ENCODE data around the gene MORN5. TPM values are rescaled to one million over a fixed set of nuclear protein-coding genes. Genes with fewer than 3 reads are reported as not detected.

MORN5 gene
- polyA plus RNA-seq, 1 donor = not detected

DNA sequence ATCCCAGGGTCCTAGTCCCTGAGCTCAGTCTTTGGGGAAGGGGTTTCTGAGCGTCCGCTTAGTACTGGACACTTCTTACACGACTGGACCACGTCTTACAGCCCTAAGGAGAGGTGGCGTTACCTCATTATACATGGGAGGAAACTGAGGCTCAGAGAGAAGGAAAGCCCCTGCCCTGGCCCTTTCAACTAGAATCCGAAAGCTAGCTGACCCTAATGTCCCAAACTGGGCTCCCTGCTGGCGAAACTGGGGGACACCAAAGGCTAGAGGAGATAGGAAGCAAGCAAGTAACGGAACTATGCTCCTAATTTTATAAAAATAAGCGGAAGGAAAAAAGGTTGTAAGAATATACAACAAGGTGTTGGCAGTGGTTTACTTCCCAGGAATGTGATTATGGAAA is 54.8 kb downstream of the MORN5 start:
- no peak for DNase-seq (ENCODE audit: low read depth)

DNA sequence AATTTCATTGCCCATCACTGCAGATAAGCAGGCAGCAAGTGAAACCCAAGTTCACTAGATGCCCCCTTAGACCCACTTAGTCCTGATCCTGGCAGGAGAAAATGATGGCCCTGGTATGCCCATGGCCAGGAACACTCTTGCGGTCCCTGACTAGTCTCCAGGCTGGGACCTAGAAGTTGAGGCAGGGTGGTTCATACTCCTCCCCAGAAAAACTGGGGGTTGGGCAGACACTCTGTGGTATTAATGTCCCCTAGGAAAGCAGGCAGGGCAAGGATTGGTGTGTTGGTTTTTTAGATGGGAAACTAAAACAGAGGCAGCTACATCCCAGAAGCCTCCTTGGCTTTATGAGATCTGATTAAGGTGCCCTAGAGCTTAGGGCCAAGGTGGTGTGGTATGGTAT is 56.0 kb downstream of the MORN5 start:
- no peak for DNase-seq (ENCODE audit: low read depth)

DNA sequence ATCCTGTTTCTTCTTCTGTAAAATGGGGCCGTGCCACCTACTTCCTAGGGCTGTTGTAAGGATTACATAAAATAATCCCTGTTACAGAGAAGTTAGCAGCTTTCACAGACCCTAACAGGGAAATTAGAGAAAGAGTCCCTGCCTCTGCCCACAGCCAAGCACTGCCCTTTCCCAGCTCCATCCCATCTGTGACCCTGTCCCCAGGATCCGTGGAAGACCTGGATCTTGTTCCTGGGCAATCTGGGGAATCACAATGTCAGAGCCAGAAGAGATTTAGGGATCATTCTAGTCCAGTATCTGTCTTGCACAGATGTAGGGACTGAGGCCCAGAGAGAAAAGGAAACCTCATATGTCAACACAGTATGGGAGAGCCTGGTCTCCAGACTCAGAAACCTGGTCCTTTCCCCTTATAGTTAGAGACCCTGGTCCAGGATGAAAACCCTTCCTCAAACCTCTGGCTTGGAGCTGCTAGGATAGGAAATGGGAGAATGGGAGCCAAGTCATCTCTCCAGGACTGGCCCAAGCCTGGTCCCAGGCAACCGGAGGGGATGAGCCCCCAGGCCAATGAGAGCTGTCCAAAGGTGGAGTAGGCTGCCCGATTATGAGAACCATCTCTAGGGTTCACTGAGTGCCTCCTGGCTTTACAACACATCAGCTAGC is 56.6 kb downstream of the MORN5 start:
- no peak for DNase-seq (ENCODE audit: low read depth)

DNA sequence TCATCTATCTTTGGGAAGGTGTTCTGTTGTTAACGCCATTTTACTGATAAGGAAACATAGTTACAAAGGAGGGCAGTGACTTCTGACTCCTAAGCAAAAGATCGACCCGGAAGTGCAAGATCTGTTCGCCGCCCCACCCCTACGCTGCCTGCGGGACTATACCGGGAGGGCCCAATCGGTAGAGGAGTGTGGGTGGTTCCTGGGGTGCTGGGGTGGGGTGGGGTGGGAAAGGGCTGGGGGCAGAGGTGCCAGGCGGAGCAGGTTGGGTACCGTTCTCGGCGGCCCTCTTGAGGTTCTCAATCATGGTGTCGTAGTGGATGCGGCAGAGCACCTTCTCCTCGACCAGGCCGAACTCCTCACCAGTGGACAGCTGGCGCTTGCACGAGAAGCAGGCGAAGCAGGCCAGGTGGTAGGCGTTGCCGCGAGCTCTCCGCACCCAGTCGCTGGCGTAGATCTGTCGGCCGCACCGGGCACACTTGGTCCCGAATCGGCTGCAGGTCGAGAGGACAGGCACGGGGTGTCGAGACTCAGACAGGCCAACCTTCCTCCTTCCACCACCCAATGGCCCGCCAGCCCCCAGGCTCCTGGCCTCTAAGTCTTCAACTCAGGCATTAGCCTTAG is 57.2 kb downstream of the MORN5 start:
- no peak for DNase-seq (ENCODE audit: low read depth)

DNA sequence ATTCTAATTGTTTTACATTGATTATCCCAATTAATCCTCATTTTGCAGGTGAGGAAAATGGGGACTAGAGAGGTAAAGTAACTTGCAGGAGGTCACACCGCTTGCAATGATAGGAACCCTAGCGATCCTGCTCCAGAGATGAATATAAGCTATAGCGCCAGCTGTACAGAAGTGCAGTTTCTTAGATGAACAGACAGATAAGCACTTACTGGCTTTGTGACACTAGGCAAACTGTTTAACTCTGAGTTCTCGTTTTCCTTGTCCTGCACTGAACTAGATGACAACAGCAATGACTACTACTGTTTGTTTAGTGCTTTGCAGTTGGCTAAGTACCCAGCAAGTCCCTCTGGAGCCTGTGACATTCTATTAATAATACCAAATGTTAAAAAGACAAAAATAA is 57.9 kb downstream of the MORN5 start:
- no peak for DNase-seq (ENCODE audit: low read depth)

DNA sequence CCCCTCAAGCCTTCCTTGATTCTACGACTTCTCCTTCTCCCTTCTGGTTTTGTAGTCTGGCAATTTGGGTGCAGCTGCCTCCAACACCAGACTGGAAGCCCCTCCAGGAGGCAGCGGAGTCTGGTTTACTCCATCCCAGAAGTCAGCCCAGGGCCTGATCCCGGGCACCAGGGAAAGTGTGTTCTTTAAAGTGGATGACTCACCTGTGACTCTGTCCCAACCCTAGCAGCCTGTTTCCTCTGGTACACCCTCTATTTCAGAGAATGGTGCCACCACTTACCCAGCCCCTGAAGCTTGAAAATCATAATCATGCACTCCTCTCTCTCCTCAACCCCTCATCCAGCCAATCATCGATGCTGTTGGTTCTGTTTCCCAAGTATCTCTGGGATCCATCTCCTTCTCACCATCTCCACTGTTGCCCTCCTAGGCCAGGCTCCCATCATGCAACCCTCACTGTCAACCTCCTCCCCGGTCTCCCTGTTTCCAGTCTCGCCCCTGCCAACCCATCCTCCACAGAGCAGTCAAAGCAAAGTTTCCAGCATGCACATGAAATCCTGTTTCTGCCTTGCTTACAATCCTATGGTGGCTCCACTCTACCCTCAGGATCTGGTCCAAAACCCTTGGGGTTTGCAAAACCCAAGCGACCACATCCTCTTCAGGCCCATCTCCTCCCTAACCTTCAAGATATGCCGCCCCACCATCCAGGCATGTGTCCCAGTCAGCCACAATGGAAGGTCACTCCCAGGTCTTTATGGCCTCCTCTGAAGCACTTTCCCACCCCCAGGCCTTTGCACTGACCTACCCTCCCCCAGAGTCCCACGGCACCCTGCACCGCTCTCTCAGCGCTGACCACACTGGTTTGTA is 58.6 kb downstream of the MORN5 start:
- no peak for DNase-seq (ENCODE audit: low read depth)

DNA sequence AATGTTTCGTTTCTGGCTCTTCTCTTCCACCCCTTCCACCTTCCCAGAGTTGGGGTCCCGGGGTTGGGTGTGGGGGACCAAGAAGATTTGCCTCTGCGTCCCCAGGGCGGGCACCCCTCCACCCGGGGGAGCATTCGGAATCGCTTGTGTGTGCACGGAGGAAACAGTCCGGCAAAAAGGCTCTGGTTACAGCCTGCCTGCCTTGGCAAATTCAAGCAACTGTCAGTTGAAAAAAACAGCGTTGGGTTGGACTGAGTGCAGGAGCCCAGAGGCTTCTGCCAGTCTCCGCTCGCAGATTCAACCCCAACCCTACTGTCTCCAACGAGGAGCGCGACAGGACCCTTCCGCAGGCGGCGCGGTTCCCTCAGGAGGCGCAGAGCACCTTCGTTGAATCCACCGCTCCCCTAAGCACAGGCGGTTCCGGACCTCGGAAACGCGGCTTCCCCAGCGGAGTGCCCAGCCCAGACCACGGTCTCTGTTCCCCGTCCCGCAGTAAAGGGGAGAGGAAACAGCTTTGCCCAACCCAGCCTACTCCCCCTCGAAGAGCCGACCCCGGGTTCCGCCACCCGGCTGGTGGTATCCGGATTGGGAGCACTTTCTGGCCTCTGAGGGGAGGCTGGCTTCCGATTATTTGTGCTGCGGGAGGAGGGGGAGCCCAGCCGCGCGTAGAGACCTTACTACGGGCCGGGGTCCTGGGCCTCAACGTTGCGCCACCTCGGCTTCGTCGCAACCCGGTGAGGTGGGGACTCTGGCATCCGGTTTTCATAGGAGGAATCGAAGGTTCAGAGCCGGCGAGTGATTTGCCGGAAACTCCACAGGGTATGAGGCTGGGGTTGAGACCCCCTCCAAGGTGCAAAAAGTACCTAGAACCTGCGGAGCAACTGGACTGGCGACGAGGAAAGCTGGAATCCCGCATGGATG is 59.5 kb downstream of the MORN5 start:
- no peak for DNase-seq (ENCODE audit: low read depth)

DNA sequence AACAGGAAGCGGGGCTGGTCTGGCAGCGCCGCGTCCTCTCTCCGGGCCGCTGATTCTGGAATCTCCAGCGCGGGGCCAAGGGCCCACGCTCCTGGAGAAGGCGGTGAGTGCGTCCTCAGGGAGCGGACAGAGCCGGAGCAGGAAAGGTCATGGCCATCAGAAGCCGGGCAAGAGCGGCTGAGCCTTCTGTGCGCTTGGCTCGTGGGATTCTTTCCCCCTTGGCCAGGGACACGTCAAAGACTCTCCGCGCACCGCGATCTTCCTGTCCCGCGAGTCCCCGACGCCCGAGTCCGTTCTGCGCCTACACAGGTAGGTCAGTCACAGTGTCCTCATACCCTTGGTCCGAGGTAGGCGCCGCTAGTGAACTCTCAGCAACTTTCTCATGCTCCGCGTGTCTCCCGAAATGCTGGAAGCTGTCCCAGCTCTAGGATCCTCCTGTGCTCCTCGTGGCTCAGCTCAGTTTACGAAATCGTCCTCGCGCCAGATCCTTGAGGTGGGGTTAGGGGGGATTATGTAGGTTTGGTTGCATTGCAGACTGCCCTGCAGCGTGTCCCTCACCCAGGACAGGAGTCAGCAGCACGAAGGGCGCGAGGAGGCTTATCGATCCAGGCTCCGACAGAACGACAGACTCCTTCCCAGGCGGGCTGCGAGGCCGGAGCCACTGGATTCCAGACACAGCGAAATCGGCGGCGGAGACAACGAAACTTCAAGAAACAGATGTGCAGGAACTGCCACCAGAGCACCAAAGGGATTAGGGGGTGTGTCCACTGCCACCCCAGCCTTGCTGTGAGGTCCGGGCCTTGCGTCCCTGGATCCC is 60.4 kb downstream of the MORN5 start:
- DNase-seq (ENCODE audit: low read depth) = no peak

DNA sequence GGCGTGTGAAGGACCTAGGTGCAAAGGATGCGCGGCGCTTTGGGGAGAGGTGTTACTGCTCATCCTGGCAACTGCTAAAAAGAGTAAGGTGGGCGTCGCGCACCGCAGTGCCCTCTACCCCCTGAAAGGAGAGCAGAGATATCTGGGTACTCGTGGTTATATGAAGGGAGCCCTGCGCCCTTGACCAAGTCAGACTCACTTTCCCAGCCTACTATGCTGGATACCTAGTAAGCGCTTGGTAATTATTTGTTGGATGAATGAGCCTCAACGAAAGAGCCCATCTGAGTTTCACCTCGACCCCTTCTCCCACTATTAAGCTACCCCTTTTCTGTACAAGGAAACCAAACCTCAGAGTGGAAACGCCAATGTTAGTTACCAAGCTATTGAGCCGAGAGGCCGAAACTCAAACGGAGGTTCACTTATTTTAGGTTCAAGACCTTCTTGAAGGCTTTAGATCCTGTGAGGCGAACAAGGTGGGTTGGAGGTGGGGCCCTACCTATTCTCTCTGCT is 61.0 kb downstream of the MORN5 start:
- DNase-seq (ENCODE audit: low read depth) = no peak

DNA sequence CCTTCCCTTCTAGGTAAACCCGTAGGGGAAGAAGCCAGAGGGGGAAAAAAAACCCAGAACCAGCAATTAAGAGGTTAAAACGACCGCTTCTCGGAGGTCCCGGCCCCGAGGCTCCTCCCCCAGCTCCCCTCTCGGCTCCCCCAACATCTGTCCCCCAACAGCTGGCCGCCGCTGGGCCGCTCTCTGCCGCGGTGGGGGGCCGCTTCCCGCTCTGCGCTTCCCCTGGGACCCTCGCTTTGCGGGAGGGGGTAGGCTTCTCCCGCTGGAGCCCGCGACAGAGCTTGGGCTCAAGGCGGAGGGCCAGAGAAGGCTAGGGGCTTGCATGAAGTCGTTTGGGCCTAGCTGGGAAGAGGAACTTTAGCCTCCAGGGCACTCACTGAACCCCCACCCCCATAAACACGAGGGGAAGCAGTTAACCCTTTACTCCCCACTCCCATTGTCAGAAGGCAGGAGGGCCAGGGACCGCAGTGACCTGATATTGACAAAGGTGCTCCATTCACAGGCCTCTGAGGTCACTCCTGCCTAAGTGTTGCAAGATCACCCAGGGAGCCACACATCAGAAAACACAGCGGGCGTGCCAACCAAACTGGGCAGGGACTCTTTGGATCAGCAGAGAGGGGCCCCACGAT is 61.6 kb downstream of the MORN5 start:
- DNase-seq (ENCODE audit: low read depth) = no peak

DNA sequence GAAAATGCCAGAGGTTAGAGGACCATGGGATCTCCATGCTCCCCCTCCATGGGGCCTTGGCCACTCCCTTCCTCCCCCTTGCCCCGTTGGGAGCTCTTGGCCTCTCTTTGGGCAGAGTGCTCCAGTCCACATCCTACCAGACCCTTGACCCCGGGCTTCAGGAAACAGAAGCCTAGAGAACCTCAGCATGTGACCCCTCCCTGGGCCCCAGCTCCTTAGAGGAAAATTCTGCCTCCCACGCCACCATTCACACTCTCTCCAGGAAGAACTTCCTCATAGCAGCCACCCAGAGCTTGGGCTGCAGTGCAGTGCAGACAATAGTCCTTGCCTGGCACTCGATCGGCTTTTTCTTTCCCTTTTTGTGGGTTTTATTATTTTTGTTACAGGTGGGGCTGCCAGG is 63.1 kb downstream of the MORN5 start:
- DNase-seq (ENCODE audit: low read depth) = no peak

DNA sequence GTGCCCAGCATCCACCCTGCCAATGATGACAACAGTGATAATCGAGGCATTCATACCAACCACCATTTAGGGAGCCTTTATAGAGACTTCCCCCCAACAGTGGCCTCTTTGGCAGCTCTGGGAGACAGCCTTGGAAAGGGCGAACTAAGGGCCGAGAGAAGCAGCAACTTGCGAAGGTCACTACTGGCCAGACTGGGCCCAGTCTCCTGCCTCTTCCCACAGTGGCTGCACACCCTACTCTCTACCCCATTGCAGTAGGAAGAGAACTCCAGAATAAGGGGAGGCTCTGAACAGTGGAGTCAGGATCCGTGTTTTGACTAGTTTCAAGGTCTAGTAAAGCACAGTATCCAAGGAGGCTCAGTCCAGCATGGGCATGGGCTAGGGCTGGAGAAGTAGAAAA is 63.7 kb downstream of the MORN5 start:
- no peak for DNase-seq (ENCODE audit: low read depth)

DNA sequence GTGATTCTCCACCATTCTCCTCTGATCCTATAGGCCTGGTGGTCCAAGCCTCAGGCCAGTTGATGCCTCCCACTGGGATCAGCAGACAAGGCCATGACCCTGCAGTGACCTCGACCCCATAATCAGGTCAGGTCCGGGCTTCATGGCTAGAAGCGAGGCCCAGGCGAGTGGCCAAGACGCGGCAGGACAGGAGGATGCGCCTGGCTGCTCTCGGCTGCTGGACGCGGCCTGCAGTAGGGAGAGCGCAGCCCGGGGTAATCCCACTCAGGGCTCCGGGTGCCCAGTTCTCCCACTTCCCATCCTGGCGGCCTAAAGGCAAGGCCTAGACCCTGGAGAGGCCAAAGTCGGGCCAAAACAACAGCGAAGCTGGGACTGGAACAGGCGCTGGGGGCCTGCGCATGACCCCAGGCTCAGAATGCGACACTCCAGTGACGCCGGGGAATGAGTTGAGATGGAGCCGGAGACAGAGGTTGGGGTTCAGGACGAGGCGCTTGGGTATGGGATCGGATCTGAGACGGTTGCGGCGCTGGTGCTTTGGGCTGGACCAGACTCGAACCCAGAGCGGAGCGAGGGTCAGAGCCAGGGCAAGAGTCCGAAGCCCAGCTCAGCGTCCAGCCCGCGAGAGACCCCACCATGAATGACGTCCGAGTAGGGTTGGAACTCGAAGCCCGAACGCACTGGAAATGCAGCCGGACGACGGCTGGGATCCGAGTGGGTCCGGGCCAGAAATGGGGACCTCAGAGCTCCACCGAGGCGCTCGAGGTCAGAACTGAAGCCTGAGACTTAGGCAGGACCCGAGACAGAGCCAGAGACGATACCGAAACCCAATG is 65.8 kb downstream of the MORN5 start:
- no peak for DNase-seq (ENCODE audit: low read depth)

DNA sequence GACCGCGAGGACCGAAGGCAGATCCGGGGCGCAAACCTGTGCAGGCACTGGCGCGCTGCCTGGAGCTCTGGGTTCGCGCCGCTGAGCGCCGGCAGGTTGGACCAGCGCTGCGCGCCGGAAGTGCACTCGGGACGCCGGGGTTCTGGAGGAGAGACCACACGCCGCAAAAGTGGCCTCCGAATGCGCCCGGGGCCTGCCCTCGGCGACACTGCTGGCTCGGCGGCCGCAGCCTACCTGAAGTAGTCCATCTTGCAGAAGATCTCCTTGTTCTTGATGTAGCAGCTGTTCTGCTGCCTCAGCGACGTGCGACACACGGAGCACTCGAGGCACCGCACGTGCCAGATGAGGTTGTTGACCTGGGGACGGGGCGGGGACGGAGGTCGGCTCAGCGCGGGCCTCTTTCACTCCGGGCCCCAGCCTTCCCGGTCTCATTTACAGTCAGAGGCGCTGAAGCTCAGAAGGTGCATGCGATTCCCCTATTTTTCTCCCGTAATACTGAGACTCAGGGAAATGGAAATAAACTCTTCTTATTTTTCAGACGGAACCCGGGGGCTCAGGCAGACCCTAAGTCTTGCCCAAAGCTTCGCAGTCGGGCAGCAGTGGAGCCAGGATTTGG is 66.5 kb downstream of the MORN5 start:
- DNase-seq (ENCODE audit: low read depth) = no peak

DNA sequence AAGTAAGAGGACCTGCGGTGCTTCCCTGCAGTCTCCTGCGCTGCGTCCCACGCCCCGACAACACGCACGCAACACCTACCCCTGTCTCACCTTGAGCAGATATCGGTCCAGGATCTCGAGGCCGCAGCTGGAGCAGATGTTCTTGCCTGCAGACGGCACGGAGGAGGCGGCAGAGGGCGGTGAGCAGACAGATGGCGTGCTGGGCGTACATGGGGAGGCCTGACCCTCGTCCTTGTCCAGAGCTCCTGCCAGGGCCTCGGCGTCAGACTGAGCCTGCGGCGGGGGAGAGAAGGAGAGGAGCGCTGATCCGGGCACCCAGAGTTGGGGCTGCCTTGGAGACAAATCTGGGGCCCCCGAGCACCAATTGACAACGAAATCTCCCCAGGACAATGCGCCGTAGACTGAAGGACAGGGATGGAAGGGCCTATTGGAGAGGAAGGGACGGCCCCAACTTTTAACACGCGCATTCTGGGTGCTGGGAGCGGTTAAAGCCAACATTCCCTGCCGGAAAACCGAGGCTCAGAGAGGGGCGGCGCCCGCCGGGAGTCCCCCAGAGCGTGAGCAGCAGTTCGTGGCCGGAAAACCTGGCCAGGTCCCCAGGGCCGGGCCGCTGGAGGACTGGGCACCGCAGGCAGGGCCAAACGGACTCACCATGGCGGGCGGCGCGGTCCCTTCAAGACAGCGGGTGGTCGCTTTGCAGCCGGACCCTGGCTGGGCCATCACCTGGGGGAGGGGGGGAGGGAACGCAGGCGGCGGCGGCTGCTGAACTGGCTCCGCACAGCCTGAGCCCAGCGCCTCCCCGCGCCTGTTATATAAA is 67.3 kb downstream of the MORN5 start:
- DNase-seq (ENCODE audit: low read depth) = no peak

DNA sequence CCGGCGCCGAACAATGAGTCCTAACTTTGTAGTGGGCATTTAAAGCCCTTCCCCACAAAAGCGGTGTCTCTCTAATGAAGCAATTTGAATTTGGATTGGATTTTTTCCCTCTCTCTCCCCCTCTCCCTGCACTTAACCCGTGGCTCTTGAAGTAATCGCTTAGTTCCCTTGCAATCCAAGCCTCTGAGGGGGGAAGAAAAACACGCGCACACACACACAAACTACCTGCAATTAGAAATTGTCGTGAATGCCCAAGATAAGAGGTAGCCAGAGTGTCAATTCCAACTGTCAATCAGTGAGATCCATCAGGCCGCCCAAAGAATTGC is 67.8 kb downstream of the MORN5 start:
- DNase-seq (ENCODE audit: low read depth) = no peak

DNA sequence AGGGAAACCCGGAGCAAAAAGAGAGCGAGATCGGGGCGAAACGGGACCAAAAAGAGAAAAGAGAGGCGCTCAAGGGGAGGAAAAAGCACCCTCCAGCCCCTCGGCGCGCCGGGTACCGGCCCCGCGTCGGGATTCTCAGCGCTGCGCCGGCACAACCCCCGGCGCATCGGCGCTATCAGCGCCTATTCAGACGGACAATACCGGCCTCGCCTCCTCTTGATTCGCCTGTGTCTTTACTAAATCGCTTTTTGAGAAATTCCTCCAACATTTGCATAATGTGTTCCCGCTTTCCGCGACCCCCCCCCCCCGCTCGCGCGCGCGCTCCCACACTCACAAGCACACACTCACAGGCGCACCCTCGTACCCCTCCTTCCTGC is 68.5 kb downstream of the MORN5 start:
- no peak for DNase-seq (ENCODE audit: low read depth)
